ENCODE measurements around the gene PTPRN2. TPM values are rescaled to one million over a fixed set of nuclear protein-coding genes. Genes with fewer than 3 reads are reported as not detected.
"Not testable (repeated sequence)": the region's sequence is repeated elsewhere in the genome, so short reads cannot be mapped to it uniquely, and the experiment has no call there.

Gene PTPRN2
- total RNA-seq, 8 experiments from 2014 or later, result 0.10 to 19.7 (median 10.8) TPM; not detected in 1

- 20 to 100% (median 46%) methylated on average over 1 to 10 of the region's 15 CpGs; no CpG with 5 or more reads in 4 of the 10 experiments for WGBS, 10 experiments
- ATAC-seq (replicated peaks in 6 of 8), result peak in 3 of 8 experiments; percentile 29 to 58 (median 44)
These were observed 232.1 kb downstream of the PTPRN2 start for GRCh38 chr7:158355456-158356065.

DNA sequence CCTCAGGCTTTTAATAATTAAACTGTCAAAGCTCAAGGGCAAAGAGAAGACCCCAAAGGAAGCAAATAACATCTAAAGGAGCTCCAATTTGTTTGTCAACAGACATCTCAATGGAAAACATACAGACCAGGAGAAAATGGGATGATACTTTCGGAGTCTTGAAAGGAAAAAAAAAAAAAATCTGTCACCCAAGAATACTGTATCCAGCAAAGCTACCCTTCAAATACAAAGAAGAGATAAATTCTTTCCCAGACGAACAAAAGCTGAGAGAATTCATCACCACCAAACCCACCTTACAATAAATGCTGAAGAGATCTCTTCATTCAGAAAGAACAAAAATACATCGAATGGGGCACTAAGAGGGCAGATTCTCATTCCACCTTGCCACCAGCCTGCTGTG is 232.8 kb downstream of the PTPRN2 start:
- Histone ChIP-seq H3K4me3 (no peak overlapping the region), H3K27ac (no peak overlapping the region), H3K4me1 (replicated peaks in 1 of 2) (no peaks in the 10 kb centered on the region)
- ATAC-seq (replicated peaks in 6 of 8), result no peak
- in situ Hi-C loops (cut with MboI; ENCODE audit: low pct_unique_long_range_greater_than_20kb in 2 of 9, low sequenced_read_pairs in 9 of 9, unreplicated experiment in 9 of 9), result no loop called here
- WGBS, 10 experiments, result 0 to 100% (median 32%) methylated on average over 1 to 3 of the region's 3 CpGs

More at GRCh38 chr7:158355456-158356065, 232.1 kb downstream of the PTPRN2 start:
- H3K27ac ChIP-seq, result no peak overlapping the region
- in situ Hi-C loops (cut with MboI; ENCODE audit: low pct_unique_long_range_greater_than_20kb in 2 of 9, low sequenced_read_pairs in 9 of 9, unreplicated experiment in 9 of 9), result no loop called here
- no peak overlapping the region for H3K4me3 ChIP-seq
- H3K4me1 ChIP-seq (replicated peaks in 1 of 2), result no peaks in the 10 kb centered on the region

GRCh38 chr7:158353606-158354570 is 233.7 kb downstream of the PTPRN2 start:
- in situ Hi-C loops (cut with MboI; ENCODE audit: low pct_unique_long_range_greater_than_20kb in 2 of 9, low sequenced_read_pairs in 9 of 9, unreplicated experiment in 9 of 9), result no loop called here
- WGBS, 10 experiments, result 2 to 78% (median 36%) methylated on average over 3 to 11 of the region's 12 CpGs
- Histone ChIP-seq H3K4me3 (no peak overlapping the region), H3K4me1 (replicated peaks in 1 of 2) (no peaks in the 10 kb centered on the region), H3K27ac (no peak overlapping the region)
- peak in 5 of 8 experiments; percentile 32 to 60 (median 41) for ATAC-seq (replicated peaks in 6 of 8)

DNA sequence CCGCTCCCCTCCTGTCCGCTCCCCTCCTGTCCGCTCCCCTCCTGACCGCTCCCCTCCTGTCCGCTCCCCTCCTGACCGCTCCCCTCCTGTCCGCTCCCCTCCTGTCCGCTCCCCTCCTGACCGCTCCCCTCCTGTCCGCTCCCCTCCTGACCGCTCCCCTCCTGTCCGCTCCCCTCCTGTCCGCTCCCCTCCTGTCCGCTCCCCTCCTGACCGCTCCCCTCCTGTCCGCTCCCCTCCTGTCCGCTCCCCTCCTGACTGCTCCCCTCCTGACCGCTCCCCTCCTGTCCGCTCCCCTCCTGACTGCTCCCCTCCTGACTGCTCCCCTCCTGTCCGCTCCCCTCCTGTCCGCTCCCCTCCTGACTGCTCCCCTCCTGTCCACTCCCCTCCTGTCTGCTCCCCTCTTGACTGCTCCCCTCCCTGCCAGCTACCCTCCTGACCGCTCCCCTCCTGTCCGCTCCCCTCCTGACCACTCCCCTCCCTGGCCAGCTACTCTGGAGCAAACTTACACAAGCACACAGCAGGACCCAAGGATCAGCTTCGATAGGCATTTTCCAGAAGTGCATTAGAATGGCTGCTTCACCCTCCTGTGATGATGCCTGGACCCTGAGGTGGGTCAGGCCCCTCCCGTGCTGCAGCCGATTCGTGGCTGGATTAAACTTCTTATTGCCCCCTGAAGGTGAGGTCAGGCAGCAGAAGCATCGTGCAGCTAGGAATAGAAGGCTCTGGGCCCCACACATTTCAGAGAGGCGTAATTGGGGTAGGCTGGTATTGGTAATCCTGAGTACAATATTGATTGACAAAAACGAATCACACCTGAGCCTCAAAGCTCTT is 235.5 kb downstream of the PTPRN2 start:
- 0 to 50% methylated on average over 1 to 2 of the region's 30 CpGs; no CpG with 5 or more reads in 8 of the 10 experiments for WGBS, 10 experiments

GRCh38 chr7:158351481-158351880 is 236.1 kb downstream of the PTPRN2 start:
- H3K27ac ChIP-seq, result no peak overlapping the region
- in situ Hi-C loops (cut with MboI; ENCODE audit: low pct_unique_long_range_greater_than_20kb in 2 of 9, low sequenced_read_pairs in 9 of 9, unreplicated experiment in 9 of 9), result no loop called here
- 11 to 100% (median 60%) methylated on average over 1 to 9 of the region's 9 CpGs; no CpG with 5 or more reads in 2 of the 10 experiments for WGBS, 10 experiments
- H3K4me3 ChIP-seq, result no peak overlapping the region
- no peak for ATAC-seq (replicated peaks in 6 of 8)
- no peaks in the 10 kb centered on the region for H3K4me1 ChIP-seq (replicated peaks in 1 of 2)

More for the DNA sequence above, 235.5 kb downstream of the PTPRN2 start:
- H3K4me3 ChIP-seq; in situ Hi-C loops (cut with MboI; ENCODE audit: low pct_unique_long_range_greater_than_20kb in 2 of 9, low sequenced_read_pairs in 9 of 9, unreplicated experiment in 9 of 9); H3K4me1 ChIP-seq (replicated peaks in 1 of 2); H3K27ac ChIP-seq; ATAC-seq (replicated peaks in 6 of 8): not testable (repeated sequence)

GRCh38 chr7:158351051-158351450 is 236.6 kb downstream of the PTPRN2 start:
- H3K4me1 ChIP-seq (replicated peaks in 1 of 2), result no peaks in the 10 kb centered on the region
- in situ Hi-C loops (cut with MboI; ENCODE audit: low pct_unique_long_range_greater_than_20kb in 2 of 9, low sequenced_read_pairs in 9 of 9, unreplicated experiment in 9 of 9), result no loop called here
- ATAC-seq (replicated peaks in 6 of 8), result no peak
- no peak overlapping the region for H3K4me3 ChIP-seq
- 0 to 70% (median 23%) methylated on average over 1 to 5 of the region's 11 CpGs; no CpG with 5 or more reads in 4 of the 10 experiments for WGBS, 10 experiments
- no peak overlapping the region for H3K27ac ChIP-seq

- ATAC-seq (replicated peaks in 6 of 8), result no peak
- Histone ChIP-seq H3K27ac (no peak overlapping the region), H3K4me3 (no peak overlapping the region), H3K4me1 (replicated peaks in 1 of 2) (no peaks in the 10 kb centered on the region)
- in situ Hi-C loops (cut with MboI; ENCODE audit: low pct_unique_long_range_greater_than_20kb in 2 of 9, low sequenced_read_pairs in 9 of 9, unreplicated experiment in 9 of 9), result no loop called here
- 29 to 100% (median 54%) methylated on average over 1 to 4 of the region's 12 CpGs; no CpG with 5 or more reads in 4 of the 10 experiments for WGBS, 10 experiments
These were observed 237.3 kb downstream of the PTPRN2 start for GRCh38 chr7:158350166-158350900.

DNA sequence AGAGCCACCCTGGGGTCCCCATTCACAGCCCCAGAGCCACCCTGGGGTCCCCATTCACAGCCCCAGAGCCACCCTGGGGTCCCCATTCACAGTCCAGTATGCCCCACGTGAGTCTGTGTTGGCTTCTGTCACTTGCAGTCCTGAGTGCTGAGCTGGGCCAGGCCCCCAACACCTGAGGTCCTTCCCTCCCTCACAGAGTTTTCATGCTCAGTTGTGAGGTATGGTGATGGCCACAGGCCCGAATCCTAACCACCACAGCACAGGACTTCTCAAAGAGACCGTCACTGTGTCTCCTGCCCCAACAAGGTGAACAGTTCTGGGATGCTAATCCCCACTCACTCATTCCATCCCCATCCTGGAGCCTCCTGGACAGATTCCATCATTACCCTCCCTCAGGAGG is 239.2 kb downstream of the PTPRN2 start:
- H3K27ac ChIP-seq, result no peak overlapping the region
- 0 to 20% (median 20%) methylated on average over 1 of the region's 3 CpGs; no CpG with 5 or more reads in 7 of the 10 experiments for WGBS, 10 experiments
- ATAC-seq (replicated peaks in 6 of 8), result no peak
- no peaks in the 10 kb centered on the region for H3K4me1 ChIP-seq (replicated peaks in 1 of 2)
- H3K4me3 ChIP-seq, result no peak overlapping the region
- in situ Hi-C loops (cut with MboI; ENCODE audit: low pct_unique_long_range_greater_than_20kb in 2 of 9, low sequenced_read_pairs in 9 of 9, unreplicated experiment in 9 of 9), result no loop called here

GRCh38 chr7:158348039-158348438 is 239.6 kb downstream of the PTPRN2 start:
- WGBS, 10 experiments, result 17 to 43% methylated on average over 1 to 2 of the region's 4 CpGs; no CpG with 5 or more reads in 8 of the 10 experiments
- H3K4me3 ChIP-seq; H3K4me1 ChIP-seq (replicated peaks in 1 of 2); in situ Hi-C loops (cut with MboI; ENCODE audit: low pct_unique_long_range_greater_than_20kb in 2 of 9, low sequenced_read_pairs in 9 of 9, unreplicated experiment in 9 of 9); ATAC-seq (replicated peaks in 6 of 8); H3K27ac ChIP-seq: not testable (repeated sequence)

GRCh38 chr7:158345731-158346130 is 241.9 kb downstream of the PTPRN2 start:
- ATAC-seq (replicated peaks in 6 of 8), result no peak
- Histone ChIP-seq H3K4me3 (no peak overlapping the region), H3K4me1 (replicated peaks in 1 of 2) (no peaks in the 10 kb centered on the region), H3K27ac (no peak overlapping the region)
- in situ Hi-C loops (cut with MboI; ENCODE audit: low pct_unique_long_range_greater_than_20kb in 2 of 9, low sequenced_read_pairs in 9 of 9, unreplicated experiment in 9 of 9), result no loop called here
- 0 to 86% (median 38%) methylated on average over 1 to 5 of the region's 6 CpGs; no CpG with 5 or more reads in 6 of the 10 experiments for WGBS, 10 experiments

DNA sequence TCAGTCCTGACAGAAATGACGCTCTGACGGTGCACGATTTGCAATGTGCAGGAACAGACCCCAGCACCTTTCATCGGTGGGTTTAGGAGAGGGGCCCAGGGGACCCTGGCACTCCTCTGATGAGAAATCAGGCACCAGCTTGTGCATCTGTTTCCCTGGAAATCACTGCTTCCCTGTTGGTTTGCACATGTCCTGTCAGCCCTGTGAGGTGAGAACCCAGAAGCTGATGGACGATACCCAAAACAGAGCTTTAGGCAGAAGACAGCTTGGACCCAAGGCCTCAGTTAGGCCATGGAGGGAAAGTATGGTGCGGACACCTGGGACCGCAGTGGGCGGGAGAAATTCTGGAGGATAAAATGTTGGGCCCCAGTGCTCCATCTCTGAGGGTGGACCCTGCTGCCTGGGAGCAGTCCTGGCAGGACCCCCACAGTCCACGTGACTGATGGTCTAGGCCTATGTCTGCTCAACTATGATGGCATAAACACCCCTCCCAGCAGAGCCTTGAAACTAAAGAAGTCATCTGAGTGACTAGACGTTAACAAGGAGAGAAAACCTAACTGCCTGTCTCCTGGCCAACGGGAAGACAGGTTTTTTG is 242.8 kb downstream of the PTPRN2 start:
- in situ Hi-C loops (cut with MboI; ENCODE audit: low pct_unique_long_range_greater_than_20kb in 2 of 9, low sequenced_read_pairs in 9 of 9, unreplicated experiment in 9 of 9), result no loop called here
- H3K27ac ChIP-seq, result no peak overlapping the region
- H3K4me1 ChIP-seq (replicated peaks in 1 of 2), result no peaks in the 10 kb centered on the region
- ATAC-seq (replicated peaks in 6 of 8), result no peak
- WGBS, 10 experiments, result 0 to 90% (median 53%) methylated on average over 1 to 7 of the region's 11 CpGs; no CpG with 5 or more reads in 1 of the 10 experiments
- H3K4me3 ChIP-seq, result no peak overlapping the region
